Skin of body (tissue), 2 donors: ENCODE measurements around the gene EYA2. TPM values are rescaled to one million over a fixed set of nuclear protein-coding genes. Genes with fewer than 3 reads are reported as not detected.
A peak's percentile ranks its signal among the peaks of the same experiment; 100 is the strongest.
"Not testable (repeated sequence)": the region's sequence is repeated elsewhere in the genome, so short reads cannot be mapped to it uniquely, and the experiment has no call there.

Experiments
- DNase-seq: peaks from one replicate; lab custom pipeline; 2025; lab: John Stamatoyannopoulos, UW
- total RNA-seq: library from RNA; depleted of rRNA; stranded (reverse); fragments of >200 nt; gene quantifications from one replicate; pipeline ENCODE4 v1.2.3, GENCODE V29; 2014

The EYA2 gene
- total RNA-seq, 1 donor from 2014 or later, result 0.59 TPM

- peak; percentile 15 for DNase-seq
These were observed 37.1 kb downstream of the EYA2 start for GRCh38 chr20:46931699-46932098.

- DNase-seq, result not testable (repeated sequence)
These were observed 37.8 kb downstream of the EYA2 start for GRCh38 chr20:46932439-46932838.

GRCh38 chr20:46933150-46933549 lies 38.5 kb downstream of the EYA2 start:
- DNase-seq, result no peak

GRCh38 chr20:46934746-46935287 lies 40.2 kb downstream of the EYA2 start:
- DNase-seq, result no peak

DNA sequence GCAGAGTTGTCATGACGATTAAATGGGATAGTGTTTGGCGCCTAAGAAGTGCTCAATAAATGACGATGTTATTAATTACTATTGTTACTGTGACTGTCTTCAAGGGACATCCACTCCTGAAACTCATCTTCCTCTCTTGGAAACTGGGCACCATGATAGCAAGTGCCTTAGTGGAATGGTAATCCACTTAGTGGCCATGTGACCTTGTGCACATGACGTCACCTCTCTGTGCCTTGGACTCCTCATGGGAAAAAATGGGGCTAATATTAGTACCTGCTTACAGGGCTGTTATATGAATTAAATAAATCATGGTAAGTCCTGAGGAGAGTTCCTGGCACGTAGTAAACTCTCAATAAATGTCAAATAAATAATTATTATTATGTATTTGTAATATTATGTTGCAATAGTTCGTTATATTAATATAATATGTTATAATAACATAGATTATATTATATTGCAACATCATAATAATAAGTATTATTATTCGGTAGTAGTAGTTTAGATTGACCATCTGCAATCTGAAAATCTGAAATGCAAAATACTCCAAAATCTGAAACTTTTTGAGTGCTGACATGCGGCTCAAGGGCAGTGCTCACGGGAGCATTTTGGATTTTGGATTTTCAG lies 40.9 kb downstream of the EYA2 start:
- no peak for DNase-seq

- no peak for DNase-seq
These were observed 41.9 kb downstream of the EYA2 start for GRCh38 chr20:46936415-46937156.

DNA sequence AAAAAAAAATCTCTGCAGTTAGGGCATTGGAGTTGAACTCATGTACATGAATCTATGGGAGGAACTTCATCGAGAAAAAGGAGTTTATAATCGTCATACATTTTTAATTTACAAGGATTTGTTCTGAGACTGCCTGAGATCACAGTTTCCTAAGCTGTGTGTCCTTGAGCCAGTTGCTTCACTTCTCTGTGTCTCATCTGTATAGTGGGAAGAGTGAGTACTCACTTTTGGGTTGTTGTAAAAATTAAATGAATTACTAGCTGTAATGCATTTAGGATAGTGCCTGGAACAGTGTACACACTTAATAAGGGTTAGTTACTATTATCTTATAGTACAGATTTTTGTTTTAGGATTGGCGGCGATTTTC lies 42.5 kb downstream of the EYA2 start:
- DNase-seq, result no peak

- DNase-seq, result no peak
These were observed 43.0 kb downstream of the EYA2 start for GRCh38 chr20:46937533-46938226.

- no peak for DNase-seq
These were observed 43.8 kb downstream of the EYA2 start for GRCh38 chr20:46938434-46938833.

DNA sequence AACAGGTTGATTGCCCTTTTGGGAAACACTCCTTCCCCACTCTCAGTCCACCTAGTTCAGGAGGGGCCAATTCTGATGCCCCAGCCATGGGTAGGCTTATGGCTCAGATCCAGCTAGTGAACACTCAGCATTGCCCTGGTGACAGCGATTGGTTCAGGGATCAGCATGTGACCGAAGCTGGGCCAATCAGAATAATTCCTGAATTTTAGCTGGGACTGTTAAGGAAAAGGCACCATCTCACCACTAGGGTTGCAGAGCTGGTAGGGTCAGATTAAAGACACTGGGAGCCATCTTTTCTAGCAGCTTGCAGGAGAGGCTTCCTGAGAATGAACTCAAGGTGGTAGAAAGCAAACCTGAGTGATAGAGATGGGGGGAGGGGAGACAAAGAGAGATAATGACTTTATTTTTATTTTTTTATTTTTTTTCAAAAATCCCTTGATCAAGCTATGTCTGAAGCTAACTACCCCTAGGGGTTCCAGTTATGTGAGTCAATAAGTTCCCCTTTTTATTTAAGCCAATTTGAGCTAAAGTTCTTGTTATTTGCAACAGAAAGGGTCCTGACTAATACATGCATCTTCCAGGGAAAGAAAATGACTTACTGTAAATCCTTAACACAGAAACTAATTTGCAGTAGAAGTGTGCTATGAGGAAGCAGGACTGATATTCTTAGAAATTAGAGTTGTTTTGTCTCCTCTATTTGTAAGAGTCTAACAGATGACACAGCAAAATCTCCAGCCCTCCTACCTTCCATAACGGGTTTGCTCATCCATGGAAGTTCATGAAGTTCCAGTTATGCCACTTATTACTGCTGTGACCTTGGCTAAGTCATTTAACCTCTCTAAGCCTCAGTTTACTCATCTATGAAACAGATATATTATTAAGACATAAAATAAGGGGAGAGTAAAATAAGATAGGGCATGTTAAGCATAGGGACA lies 44.7 kb downstream of the EYA2 start:
- no peak for DNase-seq

DNA sequence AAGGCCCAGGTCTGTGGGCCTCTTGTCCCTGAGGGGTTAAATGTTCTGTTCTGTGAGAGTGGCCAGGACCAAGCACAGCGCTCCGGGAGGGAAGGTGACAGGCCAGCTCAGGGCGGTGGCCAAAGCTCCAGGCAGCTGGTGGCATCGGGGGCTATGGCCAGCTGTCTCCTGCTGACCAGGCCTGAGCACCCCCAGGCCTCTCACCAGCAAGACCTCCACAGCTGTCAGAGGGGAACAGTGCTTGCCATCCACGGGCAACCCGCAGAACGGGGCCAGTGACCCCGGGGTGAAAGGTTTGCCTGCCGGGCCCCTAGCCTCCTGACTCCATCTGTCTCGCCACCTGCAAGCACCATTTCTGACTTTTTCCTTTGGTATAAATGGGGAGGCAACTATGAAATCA lies 46.0 kb downstream of the EYA2 start:
- no peak for DNase-seq

DNA sequence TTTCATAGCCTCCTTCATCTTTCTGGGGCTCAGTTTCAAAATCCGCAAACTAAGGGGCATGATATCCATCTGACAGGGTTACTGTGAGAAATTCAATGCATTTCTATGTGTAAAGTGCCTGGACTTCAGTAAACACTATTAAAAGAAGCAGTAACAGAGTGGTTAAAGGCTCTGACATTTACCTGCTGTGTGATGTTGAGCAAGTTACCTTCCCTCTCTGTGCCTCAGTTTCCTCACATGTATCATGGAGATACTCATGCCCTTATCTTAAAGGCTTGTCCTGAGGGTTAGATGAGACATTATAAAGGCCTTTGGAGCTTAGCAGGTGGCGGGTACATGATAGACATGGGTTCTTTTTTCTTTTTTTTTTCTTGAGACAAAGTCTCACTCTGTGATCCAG lies 46.8 kb downstream of the EYA2 start:
- DNase-seq, result no peak

DNA sequence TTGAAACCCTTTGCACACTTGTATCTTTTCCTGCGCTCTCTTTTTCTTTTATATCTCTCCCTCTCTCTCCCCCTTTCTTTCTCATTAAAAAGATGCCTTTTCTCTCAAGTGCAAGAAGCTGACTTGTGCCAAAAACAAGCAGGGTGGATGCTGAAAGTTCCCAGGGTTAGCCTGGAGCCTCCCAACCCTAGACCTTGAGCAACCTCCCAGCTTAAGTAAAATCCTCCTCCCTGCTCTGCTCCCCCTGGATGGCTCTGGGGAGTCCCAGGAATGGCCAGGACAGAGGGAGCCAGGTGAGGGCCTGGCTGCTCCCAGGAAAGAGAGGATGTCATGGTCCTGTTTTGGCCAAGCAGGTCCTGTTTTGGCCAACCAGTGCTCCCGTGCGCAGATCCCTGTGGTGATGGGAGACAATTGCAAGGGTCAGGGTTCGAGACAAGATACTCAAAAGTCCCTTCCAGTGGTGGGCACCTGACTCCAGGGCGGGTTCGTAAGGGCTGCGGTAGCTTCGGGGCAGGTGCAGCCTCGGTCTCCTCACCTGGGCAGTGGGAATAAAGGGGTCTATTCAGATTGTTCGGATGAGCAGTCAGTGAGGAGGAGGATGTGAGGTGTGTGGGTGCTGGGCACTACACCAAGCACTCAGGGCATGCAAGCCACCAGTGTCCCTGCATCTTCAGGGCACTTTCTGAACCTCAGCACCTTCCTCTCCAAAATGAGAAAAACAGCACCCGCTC lies 49.4 kb downstream of the EYA2 start:
- no peak for DNase-seq

- DNase-seq, result no peak
These were observed 50.8 kb downstream of the EYA2 start for GRCh38 chr20:46945465-46945864.

GRCh38 chr20:46946181-46946624 lies 51.6 kb downstream of the EYA2 start:
- DNase-seq, result no peak

DNA sequence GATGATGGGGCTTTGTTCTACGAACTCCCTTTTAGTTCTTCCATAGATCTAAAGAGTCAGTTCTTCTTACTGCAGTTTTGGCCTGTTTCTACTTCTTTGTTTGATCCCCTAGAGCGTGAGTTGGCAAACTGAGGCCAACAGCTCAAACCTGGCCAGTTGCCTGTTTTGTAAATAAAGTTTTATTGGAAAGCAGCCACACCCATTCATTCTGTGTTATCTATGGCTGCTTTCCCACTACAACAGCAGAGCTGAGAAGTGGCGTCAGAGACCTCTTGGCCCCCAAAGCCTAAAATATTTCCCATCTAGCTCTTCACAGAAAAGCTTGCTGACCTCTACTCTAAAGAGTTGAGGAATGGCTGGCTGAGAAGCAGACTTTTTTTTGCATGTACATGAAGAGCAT lies 52.2 kb downstream of the EYA2 start:
- no peak for DNase-seq

DNA sequence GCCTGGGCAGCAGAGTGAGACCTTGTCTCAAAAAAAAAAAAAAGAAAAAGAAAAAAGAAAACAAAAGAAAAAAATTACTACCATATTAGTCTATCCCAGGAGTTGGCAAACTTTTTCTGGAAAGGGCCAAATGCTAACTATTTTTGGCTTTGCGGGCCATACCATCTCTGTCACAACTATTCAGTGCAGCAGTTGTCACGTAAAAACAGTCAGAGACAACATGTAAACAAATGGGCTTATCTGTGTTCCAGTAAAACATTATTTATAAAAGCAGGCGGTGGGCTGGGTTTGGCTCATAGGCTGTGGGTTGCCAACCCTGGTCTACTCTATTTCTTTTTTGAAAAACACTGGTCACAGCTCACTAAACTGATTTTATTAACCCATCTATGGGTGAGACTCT lies 53.4 kb downstream of the EYA2 start:
- DNase-seq, result no peak

GRCh38 chr20:46951405-46951804 lies 56.8 kb downstream of the EYA2 start:
- no peak for DNase-seq

DNA sequence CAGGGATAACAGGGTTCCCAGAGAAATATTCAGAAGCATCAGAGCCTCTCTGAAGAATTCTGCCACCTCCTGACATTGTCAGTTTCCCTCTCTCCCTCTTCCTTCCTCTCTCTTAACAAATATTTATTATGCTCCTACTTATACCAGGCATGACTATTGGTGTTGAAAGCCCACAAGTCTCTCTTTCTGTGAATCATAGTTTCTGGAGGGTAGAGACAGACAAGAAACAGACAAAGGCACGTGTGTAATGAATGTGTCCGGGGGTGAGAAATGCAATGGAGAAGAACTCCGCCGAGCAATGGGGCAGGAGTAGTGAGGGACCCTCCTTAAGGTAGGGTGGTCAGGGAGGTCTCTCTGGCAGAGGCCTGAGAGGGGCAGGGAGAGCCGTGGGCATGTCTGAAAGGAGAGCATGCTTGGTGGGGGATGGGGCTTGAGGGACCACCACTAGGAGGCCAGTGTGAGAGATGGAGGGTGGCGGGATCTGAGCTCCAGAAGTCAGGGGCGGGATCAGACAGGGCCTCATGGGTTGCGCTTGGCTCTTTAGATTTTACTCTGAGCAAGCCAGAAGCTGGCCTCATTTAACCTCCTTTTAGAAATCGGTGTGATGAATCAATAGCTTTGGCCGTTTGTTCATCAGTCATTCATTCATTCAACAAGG lies 57.3 kb downstream of the EYA2 start:
- no peak for DNase-seq

DNA sequence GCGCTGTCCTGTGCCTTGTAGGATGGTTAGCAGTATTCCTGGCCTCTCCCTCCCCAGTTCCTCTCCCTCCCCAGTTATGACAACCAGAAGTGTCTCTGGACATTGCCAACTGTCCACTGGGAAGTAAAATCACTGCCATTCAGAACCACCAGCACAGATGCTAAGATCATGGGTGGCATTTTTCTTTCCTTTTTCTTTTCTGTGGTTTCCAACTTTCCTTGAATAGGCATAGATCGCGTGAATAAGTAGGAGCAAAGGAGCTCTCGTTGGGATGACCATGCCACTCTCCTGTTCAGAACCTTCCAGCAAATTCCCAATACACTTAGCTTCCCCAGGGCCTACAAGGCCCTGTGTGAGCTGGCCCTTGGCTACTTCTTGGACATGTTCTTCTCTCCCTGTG lies 59.0 kb downstream of the EYA2 start:
- no peak for DNase-seq
